Measurements from ENCODE around the gene POLRMT.

The POLRMT gene

GRCh38 chr19:664913-665443, 31.6 kb upstream of the POLRMT start:
- Histone ChIP-seq H3K27me3 (ENCODE audit: control insufficient read depth, insufficient read depth, low read length) (no peaks in the 10 kb centered on the region), H3K9ac (no peak overlapping the region), H3K4me1 (peaks cover 12% of the 10 kb centered on the region), H3K9me3 (ENCODE audit: control insufficient read depth, low read length) (no peaks in the 10 kb centered on the region), H3K36me3 (ENCODE audit: control insufficient read depth, insufficient read depth, low read length) (no peaks in the 10 kb centered on the region), H3K4me2 (ENCODE audit: low read length) (peak overlapping the region; percentile 67), H3K27ac (no peak overlapping the region), H2AFZ (peak overlapping the region; percentile 9), H3K79me2 (peaks cover 27% of the 10 kb centered on the region), H3K4me3 (ENCODE audit: low read depth, low read length) (peak overlapping the region; percentile 31)
- TF ChIP-seq CTCF (IDR thresholded peaks at IDR 0.05), result peak; percentile 94

- no peaks in the 10 kb centered on the region for H3K9me3 ChIP-seq (ENCODE audit: control insufficient read depth, low read length)
- H2AFZ ChIP-seq, result peak overlapping the region; percentile 98
- H3K9ac ChIP-seq, result peak overlapping the region; percentile 90
- peaks cover 12% of the 10 kb centered on the region for H3K4me1 ChIP-seq
- no peaks in the 10 kb centered on the region for H3K27me3 ChIP-seq (ENCODE audit: control insufficient read depth, insufficient read depth, low read length)
- TF ChIP-seq CTCF (IDR thresholded peaks at IDR 0.05), result no peak
- H3K4me3 ChIP-seq (ENCODE audit: low read depth, low read length), result peak overlapping the region; percentile 72
- no peaks in the 10 kb centered on the region for H3K36me3 ChIP-seq (ENCODE audit: control insufficient read depth, insufficient read depth, low read length)
- H3K4me2 ChIP-seq (ENCODE audit: low read length), result peak overlapping the region; percentile 78
- H3K27ac ChIP-seq, result peak overlapping the region; percentile 99
- H3K79me2 ChIP-seq, result peaks cover 37% of the 10 kb centered on the region
These were observed 30.4 kb upstream of the POLRMT start for GRCh38 chr19:663682-664117.

- Histone ChIP-seq H3K4me3 (ENCODE audit: low read depth, low read length) (peak within 1 kb of the TSS; percentile 74), H3K9ac (peak within 1 kb of the TSS; percentile 90), H3K27me3 (ENCODE audit: control insufficient read depth, insufficient read depth, low read length) (no peaks in the 10 kb centered on the region), H3K79me2 (peaks cover 43% of the 10 kb centered on the region), H3K36me3 (ENCODE audit: control insufficient read depth, insufficient read depth, low read length) (no peaks in the 10 kb centered on the region), H3K9me3 (ENCODE audit: control insufficient read depth, low read length) (no peaks in the 10 kb centered on the region), H3K4me1 (peaks cover 12% of the 10 kb centered on the region), H3K27ac (peak within 1 kb of the TSS; percentile 99), H3K4me2 (ENCODE audit: low read length) (peak within 1 kb of the TSS; percentile 87), H2AFZ (peak within 1 kb of the TSS; percentile 98)
- no peak for TF ChIP-seq CTCF (IDR thresholded peaks at IDR 0.05)
These were observed 29.8 kb upstream of the POLRMT start, which contains the start of gene RNF126 for GRCh38 chr19:662962-663681. TSS of gene RNF126 (minus strand) at chr19:663214. CDS start at chr19:663121, 93 bp downstream.

- Histone ChIP-seq H3K9me3 (ENCODE audit: control insufficient read depth, low read length) (no peaks in the 10 kb centered on the region), H3K4me1 (peaks cover 12% of the 10 kb centered on the region), H3K27ac (peak overlapping the region; percentile 4), H3K79me2 (peaks cover 49% of the 10 kb centered on the region), H3K27me3 (ENCODE audit: control insufficient read depth, insufficient read depth, low read length) (no peaks in the 10 kb centered on the region), H3K4me3 (ENCODE audit: low read depth, low read length) (peak overlapping the region; percentile 74), H2AFZ (peak overlapping the region; percentile 64), H3K36me3 (ENCODE audit: control insufficient read depth, insufficient read depth, low read length) (no peaks in the 10 kb centered on the region), H3K4me2 (ENCODE audit: low read length) (peak overlapping the region; percentile 87), H3K9ac (peak overlapping the region; percentile 67)
- no peak for TF ChIP-seq CTCF (IDR thresholded peaks at IDR 0.05)
These were observed 29.0 kb upstream of the POLRMT start for GRCh38 chr19:662207-662961.
